ENCODE results near the gene NCOA3.

Gene NCOA3

DNA sequence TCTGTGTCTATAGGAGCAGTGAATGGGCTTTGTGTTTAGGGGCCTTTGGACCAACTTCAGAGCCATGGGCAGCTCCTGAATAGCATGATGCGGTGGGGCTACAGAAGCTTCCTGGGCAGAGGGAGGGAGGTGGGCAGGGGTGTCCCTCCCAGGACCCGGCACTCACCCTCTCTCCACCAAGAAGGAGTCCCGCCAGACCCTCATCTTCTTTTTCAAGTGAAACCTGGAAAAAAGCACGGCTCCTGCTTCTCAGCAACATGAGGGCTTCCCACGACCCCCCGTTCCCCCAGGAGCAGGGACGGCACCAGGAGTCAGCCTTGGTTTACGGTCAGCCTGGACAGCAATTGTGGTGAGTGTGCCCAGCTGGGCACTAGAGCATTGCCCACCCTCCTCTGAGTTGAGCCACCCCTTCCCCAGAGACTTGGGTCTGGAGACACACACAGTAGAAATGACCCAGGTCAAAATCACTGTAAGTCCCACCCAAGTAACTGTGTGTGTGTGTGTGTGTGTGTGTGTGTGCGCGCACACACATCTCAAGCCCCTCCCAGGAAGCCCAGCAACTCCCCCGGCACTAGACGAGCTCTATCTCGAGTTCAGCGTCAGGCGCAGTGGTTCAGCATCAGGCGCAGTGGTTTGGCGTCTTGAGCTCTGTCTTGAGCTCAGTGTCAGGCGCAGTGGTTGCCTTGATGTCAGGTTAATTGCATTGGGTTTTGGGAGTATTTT lies 175.4 kb downstream of the NCOA3 start:
- TF ChIP-seq, protein P1, sequence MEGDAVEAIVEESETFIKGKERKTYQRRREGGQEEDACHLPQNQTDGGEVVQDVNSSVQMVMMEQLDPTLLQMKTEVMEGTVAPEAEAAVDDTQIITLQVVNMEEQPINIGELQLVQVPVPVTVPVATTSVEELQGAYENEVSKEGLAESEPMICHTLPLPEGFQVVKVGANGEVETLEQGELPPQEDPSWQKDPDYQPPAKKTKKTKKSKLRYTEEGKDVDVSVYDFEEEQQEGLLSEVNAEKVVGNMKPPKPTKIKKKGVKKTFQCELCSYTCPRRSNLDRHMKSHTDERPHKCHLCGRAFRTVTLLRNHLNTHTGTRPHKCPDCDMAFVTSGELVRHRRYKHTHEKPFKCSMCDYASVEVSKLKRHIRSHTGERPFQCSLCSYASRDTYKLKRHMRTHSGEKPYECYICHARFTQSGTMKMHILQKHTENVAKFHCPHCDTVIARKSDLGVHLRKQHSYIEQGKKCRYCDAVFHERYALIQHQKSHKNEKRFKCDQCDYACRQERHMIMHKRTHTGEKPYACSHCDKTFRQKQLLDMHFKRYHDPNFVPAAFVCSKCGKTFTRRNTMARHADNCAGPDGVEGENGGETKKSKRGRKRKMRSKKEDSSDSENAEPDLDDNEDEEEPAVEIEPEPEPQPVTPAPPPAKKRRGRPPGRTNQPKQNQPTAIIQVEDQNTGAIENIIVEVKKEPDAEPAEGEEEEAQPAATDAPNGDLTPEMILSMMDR (IDR thresholded peaks at IDR 0.05; ENCODE audit: low read depth, low read length): no peak
- DNase-seq (ENCODE audit: extremely low read depth, low read depth): no peak

DNA sequence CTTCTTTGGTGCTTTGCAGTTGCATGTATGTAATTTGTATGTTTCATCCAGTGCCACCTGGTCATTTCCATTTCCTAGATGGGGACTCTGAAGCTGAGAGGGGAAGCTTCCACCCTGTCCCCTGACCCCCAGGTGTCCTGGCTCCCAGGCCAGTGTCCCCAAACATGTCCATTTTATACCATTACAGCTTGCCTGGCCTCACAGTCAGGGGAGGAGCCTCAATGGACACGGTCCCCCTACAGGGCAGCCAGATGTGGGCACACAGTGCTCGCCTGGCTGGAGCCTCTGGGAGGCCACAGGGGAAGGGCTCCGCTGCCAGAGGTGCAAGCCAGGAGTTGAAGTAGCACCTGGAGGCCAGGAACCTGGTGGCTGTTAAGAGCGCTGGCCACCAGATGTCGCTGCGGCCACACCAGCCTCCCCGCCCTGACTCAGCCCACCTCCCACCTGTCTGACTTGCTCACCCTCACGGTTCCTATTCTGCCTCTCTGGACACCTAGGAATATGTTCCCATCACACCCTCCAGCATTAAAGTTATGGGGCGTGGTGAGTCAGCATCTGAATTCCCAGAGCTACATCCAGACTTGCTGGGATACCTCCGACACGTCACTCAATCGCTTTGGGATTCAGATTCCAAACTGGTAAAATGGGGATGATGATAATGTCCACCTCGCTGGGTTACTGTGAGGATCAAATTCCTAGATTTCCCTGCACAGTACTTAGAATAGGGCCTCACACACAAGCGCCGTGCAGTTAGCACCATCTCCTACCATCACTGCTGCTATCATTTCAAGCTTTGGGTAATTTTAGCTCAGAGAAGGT lies 176.2 kb downstream of the NCOA3 start:
- DNase-seq (ENCODE audit: extremely low read depth, low read depth): no peak
- TF ChIP-seq, protein P1 (IDR thresholded peaks at IDR 0.05; ENCODE audit: low read depth, low read length): peak; percentile 67

DNA sequence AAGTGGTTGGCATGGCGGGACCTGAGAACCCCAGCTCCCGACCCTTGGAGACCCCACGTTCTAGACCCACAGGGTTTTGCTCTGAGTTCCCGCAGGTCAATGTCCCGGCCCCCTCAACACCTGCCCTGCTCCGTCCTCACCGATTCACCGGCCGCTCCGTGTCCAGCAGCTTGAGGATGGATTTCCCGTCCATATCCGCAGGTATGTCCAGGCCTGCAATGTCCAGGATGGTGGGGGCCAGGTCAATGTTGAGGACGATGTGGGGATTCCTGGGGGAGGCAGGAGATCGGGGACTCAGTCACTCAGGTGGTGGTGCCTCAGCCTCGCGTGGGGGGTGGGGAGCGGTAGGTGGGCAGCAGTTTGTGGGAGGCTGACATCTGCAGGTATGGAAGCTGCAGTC lies 176.8 kb downstream of the NCOA3 start:
- TF ChIP-seq, protein P1 (IDR thresholded peaks at IDR 0.05; ENCODE audit: low read depth, low read length): no peak
- no peak for DNase-seq (ENCODE audit: extremely low read depth, low read depth)

DNA sequence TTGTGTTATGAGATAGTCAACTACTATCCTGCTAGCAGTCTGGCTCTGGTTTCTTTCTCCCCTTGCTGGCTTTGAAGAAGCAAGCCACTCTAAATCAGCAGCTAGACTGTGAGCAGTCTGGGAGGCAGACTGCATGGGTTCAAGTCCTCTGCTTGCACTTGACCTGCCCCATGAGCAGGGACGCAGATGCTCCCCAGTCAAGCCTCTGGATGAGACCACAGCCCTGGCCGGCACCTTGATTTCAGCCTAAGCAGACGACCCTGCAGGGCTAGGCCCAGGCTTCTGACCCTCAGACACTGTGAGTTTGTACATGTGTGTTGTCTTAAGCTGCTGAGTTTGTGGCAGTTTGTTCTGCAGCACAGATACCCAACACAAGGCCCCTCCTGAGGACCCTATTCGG lies 177.8 kb downstream of the NCOA3 start:
- no peak for DNase-seq (ENCODE audit: extremely low read depth, low read depth)
- TF ChIP-seq, protein P1 (IDR thresholded peaks at IDR 0.05; ENCODE audit: low read depth, low read length): no peak

DNA sequence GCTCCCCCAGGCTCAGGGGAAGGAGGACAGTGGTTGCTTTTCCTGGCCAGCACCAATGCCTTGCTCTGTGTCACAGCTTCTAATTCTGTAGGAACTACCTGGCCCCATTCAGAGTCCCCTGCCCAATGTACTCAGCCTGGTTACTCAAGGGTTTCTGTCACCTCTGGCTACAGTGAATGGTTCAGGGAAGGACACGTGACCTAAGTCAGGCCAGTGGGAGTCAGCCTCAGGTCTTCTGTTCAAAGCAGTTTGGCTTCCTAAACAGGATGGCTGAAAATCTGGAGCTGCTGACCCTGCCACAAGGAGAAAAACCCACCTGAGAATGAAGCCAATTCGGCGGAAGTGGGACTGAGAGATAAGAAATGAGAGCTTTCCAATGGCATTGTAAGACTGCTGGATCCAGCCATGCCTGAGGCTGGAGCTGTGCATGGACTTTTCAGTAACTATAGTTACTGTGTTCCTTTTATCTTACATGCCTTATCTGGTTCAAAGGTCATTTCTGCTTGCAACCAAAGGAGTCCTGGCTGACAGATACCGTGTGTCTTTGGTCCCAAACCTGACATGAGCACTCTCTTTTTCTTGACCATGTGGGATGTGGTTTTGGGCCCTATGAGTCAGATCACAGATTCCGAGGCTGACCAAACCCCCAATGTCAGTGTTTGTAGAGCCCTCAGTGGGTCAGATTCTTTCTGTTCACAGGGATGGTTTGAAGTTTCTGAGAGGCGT lies 179.3 kb downstream of the NCOA3 start:
- TF ChIP-seq, protein P1 (IDR thresholded peaks at IDR 0.05; ENCODE audit: low read depth, low read length): no peak
- DNase-seq (ENCODE audit: extremely low read depth, low read depth): no peak

DNA sequence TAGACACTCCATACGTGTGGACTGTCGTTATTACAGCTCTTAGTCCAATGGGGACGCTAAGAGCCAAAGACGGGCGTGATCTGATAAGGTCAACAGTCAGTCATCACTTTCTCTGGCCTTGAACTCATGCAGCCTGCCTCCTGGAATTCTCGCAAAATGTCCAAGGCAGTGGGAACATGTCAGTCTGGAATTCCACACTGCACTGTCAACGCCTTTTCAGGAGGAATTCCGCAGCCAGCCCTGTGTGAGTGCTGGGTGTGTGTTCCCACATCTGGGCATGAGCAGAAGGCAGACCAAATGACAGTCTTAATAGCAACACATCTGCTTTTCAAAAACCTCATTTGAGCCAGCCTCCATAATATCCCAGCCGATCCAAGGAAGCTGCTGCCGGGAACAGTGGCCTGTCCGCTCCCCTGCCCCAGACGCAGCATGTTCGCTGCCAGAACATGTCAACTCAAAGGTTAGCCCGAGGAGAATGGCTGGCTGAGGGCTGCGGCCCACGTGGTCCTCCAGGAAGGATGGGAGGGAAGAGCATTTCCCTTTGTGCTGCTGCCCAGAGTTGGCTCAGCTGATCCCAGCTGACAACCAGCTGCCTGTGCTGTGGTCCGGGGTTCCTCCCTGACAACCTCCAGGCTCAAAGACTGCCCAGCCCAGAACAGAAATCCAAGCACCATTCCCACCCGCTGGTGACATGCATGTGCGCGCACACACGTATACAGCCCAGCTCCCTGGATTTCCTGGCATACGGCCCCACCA lies 180.5 kb downstream of the NCOA3 start:
- TF ChIP-seq, protein P1 (IDR thresholded peaks at IDR 0.05; ENCODE audit: low read depth, low read length): no peak
- no peak for DNase-seq (ENCODE audit: extremely low read depth, low read depth)

Data from AG09319 (cell line).